ENCODE data around the gene CHIC2. TPM values are rescaled to one million over a fixed set of nuclear protein-coding genes. Genes with fewer than 3 reads are reported as not detected.
A peak's percentile ranks its signal among the peaks of the same experiment; 100 is the strongest.

The CHIC2 gene
- total RNA-seq, 6 experiments from 2014 or later = 8.4 to 22.9 (median 15.3) TPM

DNA sequence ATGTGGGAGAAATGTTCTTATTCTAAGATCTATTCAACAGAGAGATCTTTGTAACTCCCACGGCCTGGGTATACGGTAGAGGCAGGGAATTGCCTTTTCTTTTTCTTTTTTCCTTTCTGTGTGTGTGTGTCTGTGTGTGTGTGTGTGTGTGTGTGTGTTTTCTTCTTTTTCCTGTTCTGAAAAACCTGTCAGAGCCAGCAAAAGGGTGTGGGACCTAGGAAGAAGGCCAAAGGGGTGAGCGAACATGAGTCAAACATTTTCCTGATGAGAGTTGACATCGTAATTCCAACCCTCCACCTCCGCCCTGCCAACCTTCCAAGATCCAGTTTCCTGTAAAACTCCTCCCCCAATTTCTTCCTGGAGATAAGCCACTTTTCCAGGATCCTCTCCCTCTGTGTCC lies 2.8 kb upstream of the CHIC2 start:
- DNase-seq = no peak

DNA sequence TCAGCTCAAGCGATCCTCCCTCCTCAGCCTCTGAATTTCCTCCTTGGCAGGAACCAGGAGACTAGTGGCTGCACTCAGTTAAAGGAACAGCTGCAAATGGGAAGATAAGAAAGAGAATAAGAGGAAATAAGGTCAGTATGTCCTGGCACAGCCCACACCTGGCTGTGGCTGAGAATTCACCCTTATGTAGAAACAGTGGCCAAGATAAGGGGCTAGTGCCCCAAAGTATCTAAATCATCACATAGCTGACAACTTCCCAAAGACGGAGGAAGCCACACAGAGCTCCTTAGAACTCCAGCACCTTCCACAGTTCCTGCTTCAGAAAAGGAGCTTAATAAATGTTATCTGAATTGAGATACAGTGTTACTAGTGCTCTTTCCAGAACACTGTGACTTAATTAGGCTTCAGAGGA lies 2.3 kb upstream of the CHIC2 start:
- ATAC-seq (no peak), DNase-seq (no peak)
- Histone ChIP-seq H3K36me3 (no peaks in the 10 kb centered on the region), H3K9me3 (no peaks in the 10 kb centered on the region), H3K4me1 (peaks cover 0 to 12% (median 2%) of the 10 kb centered on the region in 4 donors), H3K27ac (peak overlapping the region in 1 of 3 donors; percentile 25), H3K4me3 (no peak overlapping the region), H3K27me3 (no peaks in the 10 kb centered on the region)
- intact Hi-C loops (cut with DNase I) = no loop called here
- 44% methylated on average over 2 of the region's 2 CpGs for WGBS (ENCODE audit: insufficient coverage, low coverage, low lambda C conversion rate, missing lambda C conversion rate)
- TF ChIP-seq, protein P1, sequence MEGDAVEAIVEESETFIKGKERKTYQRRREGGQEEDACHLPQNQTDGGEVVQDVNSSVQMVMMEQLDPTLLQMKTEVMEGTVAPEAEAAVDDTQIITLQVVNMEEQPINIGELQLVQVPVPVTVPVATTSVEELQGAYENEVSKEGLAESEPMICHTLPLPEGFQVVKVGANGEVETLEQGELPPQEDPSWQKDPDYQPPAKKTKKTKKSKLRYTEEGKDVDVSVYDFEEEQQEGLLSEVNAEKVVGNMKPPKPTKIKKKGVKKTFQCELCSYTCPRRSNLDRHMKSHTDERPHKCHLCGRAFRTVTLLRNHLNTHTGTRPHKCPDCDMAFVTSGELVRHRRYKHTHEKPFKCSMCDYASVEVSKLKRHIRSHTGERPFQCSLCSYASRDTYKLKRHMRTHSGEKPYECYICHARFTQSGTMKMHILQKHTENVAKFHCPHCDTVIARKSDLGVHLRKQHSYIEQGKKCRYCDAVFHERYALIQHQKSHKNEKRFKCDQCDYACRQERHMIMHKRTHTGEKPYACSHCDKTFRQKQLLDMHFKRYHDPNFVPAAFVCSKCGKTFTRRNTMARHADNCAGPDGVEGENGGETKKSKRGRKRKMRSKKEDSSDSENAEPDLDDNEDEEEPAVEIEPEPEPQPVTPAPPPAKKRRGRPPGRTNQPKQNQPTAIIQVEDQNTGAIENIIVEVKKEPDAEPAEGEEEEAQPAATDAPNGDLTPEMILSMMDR (IDR thresholded peaks at IDR 0.05) = no peak
- no peak for TF ChIP-seq POLR2A (IDR thresholded peaks at IDR 0.05)

More for the DNA sequence above, 2.8 kb upstream of the CHIC2 start:
- ATAC-seq = peak in 1 of 4 donors; percentile 2
- H3K4me3 ChIP-seq = no peak overlapping the region
- TF ChIP-seq, protein P1 (IDR thresholded peaks at IDR 0.05) = no peak
- no peak for TF ChIP-seq POLR2A (IDR thresholded peaks at IDR 0.05)
- 55% methylated on average over 5 of the region's 5 CpGs for WGBS (ENCODE audit: insufficient coverage, low coverage, low lambda C conversion rate, missing lambda C conversion rate)
- no peaks in the 10 kb centered on the region for H3K36me3 ChIP-seq
- H3K27me3 ChIP-seq = no peaks in the 10 kb centered on the region
- intact Hi-C loops (cut with DNase I) = no loop called here
- no peaks in the 10 kb centered on the region for H3K9me3 ChIP-seq
- peaks cover 0 to 8% (median 0%) of the 10 kb centered on the region in 4 donors for H3K4me1 ChIP-seq
- H3K27ac ChIP-seq = peak overlapping the region in 1 of 3 donors; percentile 25

DNA sequence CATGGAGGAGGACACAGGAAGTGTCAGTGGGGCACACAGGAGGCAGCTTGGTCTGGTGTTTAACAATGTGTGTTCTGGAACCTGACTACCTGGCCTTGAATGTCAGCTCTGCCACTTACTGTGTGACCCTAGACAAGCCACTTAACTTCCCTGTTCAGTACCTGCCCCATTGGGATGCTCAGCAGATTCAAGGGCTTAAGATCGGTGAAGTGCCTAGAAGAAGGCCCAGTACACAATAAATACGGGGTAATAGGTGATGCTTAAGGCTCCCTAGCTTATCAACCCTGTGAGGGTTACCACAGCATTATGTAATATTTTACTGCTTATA lies 1.6 kb upstream of the CHIC2 start:
- 74% methylated on average over 2 of the region's 2 CpGs for WGBS (ENCODE audit: insufficient coverage, low coverage, low lambda C conversion rate, missing lambda C conversion rate)
- Histone ChIP-seq H3K27me3 (no peaks in the 10 kb centered on the region), H3K4me1 (peaks cover 0 to 19% (median 7%) of the 10 kb centered on the region in 4 donors), H3K36me3 (no peaks in the 10 kb centered on the region), H3K27ac (peak overlapping the region; percentile 96 to 98 (median 98)), H3K4me3 (no peak overlapping the region), H3K9me3 (no peaks in the 10 kb centered on the region)
- intact Hi-C loops (cut with DNase I) = no loop called here
- DNase-seq (no peak), ATAC-seq (no peak)
- no peak for TF ChIP-seq POLR2A (IDR thresholded peaks at IDR 0.05)
- TF ChIP-seq, protein P1 (IDR thresholded peaks at IDR 0.05) = no peak

DNA sequence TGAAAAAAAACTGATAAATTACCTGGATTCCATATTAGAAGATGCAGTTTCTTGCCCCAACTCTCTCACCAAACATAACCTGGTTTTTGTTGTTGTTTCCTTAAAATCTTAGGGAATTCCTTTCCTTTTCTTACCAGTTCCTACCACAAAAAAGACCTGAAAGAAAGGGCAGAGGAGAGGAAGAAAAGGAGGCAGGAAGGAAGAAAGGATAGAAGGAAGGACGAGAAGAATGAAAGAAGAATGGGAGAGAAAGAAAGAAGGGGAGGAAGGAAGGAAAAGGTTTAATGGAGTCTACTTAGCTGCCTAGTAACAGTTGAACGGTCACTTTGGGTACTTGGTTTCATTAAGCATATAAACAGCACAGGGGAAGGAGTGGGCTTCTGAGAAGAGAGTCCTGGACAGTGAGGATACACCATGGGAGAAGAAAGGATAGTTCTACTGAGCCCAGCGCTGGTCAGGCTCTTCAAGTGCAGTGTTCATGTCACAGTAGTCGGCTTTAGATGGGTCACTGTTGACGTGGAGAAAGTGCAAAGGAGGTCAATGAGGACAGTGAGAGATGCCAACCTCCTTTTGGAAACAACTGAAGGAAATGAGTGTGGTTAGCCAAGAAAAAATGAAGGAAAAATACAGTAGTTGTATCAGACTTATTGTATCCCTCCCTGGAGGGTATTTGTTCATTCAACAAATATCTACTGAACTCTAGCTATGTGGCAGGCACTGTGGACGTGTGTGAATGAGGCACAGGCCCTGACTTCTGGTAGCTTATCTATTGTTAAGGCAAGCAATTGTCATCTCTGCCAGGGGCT lies 1.1 kb upstream of the CHIC2 start:
- Histone ChIP-seq H3K9me3 (no peaks in the 10 kb centered on the region), H3K27me3 (no peaks in the 10 kb centered on the region), H3K27ac (peak overlapping the region; percentile 96 to 98 (median 98)), H3K4me1 (peaks cover 0 to 25% (median 7%) of the 10 kb centered on the region in 4 donors), H3K36me3 (no peaks in the 10 kb centered on the region), H3K4me3 (peak overlapping the region in 2 of 3 donors; percentile 92 to 97)
- ATAC-seq (no peak), DNase-seq (no peak)
- intact Hi-C loops (cut with DNase I) = no loop called here
- TF ChIP-seq, protein P1 (IDR thresholded peaks at IDR 0.05) = no peak
- no peak for TF ChIP-seq POLR2A (IDR thresholded peaks at IDR 0.05)
- WGBS (ENCODE audit: insufficient coverage, low coverage, low lambda C conversion rate, missing lambda C conversion rate) = 48% methylated on average over 6 of the region's 6 CpGs
